Endodermal cell (in vitro differentiated cells): ENCODE results near the gene ANKEF1. TPM values are rescaled to one million over a fixed set of nuclear protein-coding genes. Genes with fewer than 3 reads are reported as not detected.
A peak's percentile ranks its signal among the peaks of the same experiment; 100 is the strongest.

Source experiments
- DNase-seq: peaks from one replicate; pipeline ENCODE4 v3.0.0-alpha.2; 2017
- H3K27ac ChIP-seq: 2 replicates; pipeline ENCODE4 v1.5.1; 2013; ENCODE audit warnings: mild to moderate bottlenecking, low read depth, low read length, moderate library complexity
- H3K27me3 ChIP-seq: 2 replicates; pipeline ENCODE4 v1.6.1; 2013; ENCODE audit warnings: mild to moderate bottlenecking, low read length, moderate library complexity; ENCODE audit not compliant: insufficient read depth, control insufficient read depth, poor library complexity, severe bottlenecking
- H3K36me3 ChIP-seq: 2 replicates; pipeline ENCODE4 v1.7.0; 2013; ENCODE audit warnings: mild to moderate bottlenecking, low read length, moderate library complexity; ENCODE audit not compliant: control insufficient read depth, insufficient read depth
- H3K4me1 ChIP-seq: one replicate; pipeline ENCODE4 v1.7.0; 2013; ENCODE audit warnings: low read length; ENCODE audit not compliant: control insufficient read depth, insufficient read depth
- H3K4me3 ChIP-seq: 2 replicates; pipeline ENCODE4 v1.5.1; 2013; ENCODE audit warnings: mild to moderate bottlenecking, low read length, moderate library complexity
- H3K9ac ChIP-seq: 2 replicates; pipeline ENCODE4 v1.6.1; 2013; ENCODE audit warnings: mild to moderate bottlenecking, low read length, moderate library complexity; ENCODE audit not compliant: poor library complexity, severe bottlenecking; ENCODE audit errors: extremely low read depth
- H3K9me3 ChIP-seq: 2 replicates; pipeline ENCODE4 v1.6.1; 2013; ENCODE audit warnings: mild to moderate bottlenecking, low read length, moderate library complexity; ENCODE audit not compliant: control insufficient read depth
- H3K27ac Mint-ChIP-seq: 2 replicates; pipeline ENCODE4 v1.8.0; 2020; ENCODE audit warnings: mixed read lengths
- H3K27me3 Mint-ChIP-seq: 2 replicates; pipeline ENCODE4 v1.8.0; 2021; ENCODE audit warnings: mild to moderate bottlenecking, mixed read lengths; ENCODE audit not compliant: insufficient read depth
- H3K36me3 Mint-ChIP-seq: 2 replicates; pipeline ENCODE4 v1.8.0; 2020; ENCODE audit warnings: low read depth, mixed read lengths
- H3K4me1 Mint-ChIP-seq: 2 replicates; pipeline ENCODE4 v1.8.0; 2020; ENCODE audit warnings: mixed read lengths
- H3K4me3 Mint-ChIP-seq: 2 replicates; pipeline ENCODE4 v1.8.0; 2020; ENCODE audit warnings: mild to moderate bottlenecking, moderate library complexity, mixed read lengths
- H3K9me3 Mint-ChIP-seq: 2 replicates; pipeline ENCODE4 v1.8.0; 2020; ENCODE audit warnings: mild to moderate bottlenecking, mixed read lengths
- CTCF ChIP-seq: fragments of 200-600 bp; sonication (generic); conservative IDR thresholded peaks from 2 replicates; pipeline ENCODE4 v1.5.0; 2021; ENCODE audit warnings: antibody characterized with exemption, mild to moderate bottlenecking
- WGBS, 2 experiments: methylation state at CpG; one replicate each; pipeline versions ENCODE4 v1.1.5 to v1.1.7; 2013; ENCODE audit warnings: missing lambda C conversion rate in 2 of 2, mixed read lengths in 1 of 2; ENCODE audit not compliant: insufficient coverage in 1 of 2, insufficient read length in 1 of 2; 5-methylcytosine and 5-hydroxymethylcytosine counted together
- total RNA-seq, 2 donors: library from RNA; stranded (reverse); fragmentation: NEBNext Ultra II Directional in 1 of 2; extraction: Animal tissue kit (Norgen Biotek cat#: 25700) in 1 of 2; gene quantifications; 2 replicates in 1 of 2; 3 replicates in 1 of 2; pipeline ENCODE4 v1.2.1, GENCODE V29; 2021

Gene ANKEF1
- total RNA-seq, 2 donors from 2014 or later, result 8.8 to 13.1 TPM

GRCh38 chr20:10002866-10003265, 31.9 kb upstream of the ANKEF1 start:
- DNase-seq, result no peak
- Mint-ChIP-seq H3K27me3 (no peaks in the 10 kb centered on the region), H3K4me1 (peaks cover 20% of the 10 kb centered on the region), H3K9me3 (no peaks in the 10 kb centered on the region), H3K36me3 (no peaks in the 10 kb centered on the region), H3K27ac (no peak overlapping the region), H3K4me3 (no peak overlapping the region)
- TF ChIP-seq CTCF, result no peak
- Histone ChIP-seq H3K36me3 (no peaks in the 10 kb centered on the region), H3K4me1 (peaks cover 6% of the 10 kb centered on the region), H3K9ac (no peak overlapping the region), H3K4me3 (no peak overlapping the region), H3K27me3 (no peaks in the 10 kb centered on the region), H3K9me3 (no peaks in the 10 kb centered on the region), H3K27ac (no peak overlapping the region)
- 100% methylated on average over 1 of the region's 1 CpG; no CpG with 5 or more reads in 1 of the 2 experiments for WGBS, 2 experiments

DNA sequence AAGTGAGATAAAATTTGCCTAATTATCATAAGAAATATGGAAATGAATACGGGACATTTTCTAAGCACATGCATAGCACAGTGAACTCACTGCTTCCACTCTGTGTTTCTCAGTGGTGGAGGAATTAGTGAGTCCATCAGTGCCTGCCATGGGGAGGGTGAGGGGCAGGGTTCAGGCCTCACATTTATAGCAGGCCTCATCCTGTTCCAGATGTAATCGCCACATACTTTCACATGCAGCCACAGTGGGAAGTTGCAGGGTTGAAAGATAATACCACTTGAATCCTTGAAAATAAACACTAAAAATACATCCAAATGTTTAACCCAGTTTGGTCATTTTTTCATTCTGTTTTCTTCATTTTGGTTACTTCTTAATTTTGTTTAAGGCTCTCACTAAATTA, 29.9 kb upstream of the ANKEF1 start:
- H3K4me3 Mint-ChIP-seq, result no peak overlapping the region
- H3K9ac ChIP-seq, result no peak overlapping the region
- no peaks in the 10 kb centered on the region for H3K9me3 ChIP-seq
- H3K27me3 Mint-ChIP-seq, result peaks cover 3% of the 10 kb centered on the region
- no peak overlapping the region for H3K27ac ChIP-seq
- H3K27ac Mint-ChIP-seq, result no peak overlapping the region
- H3K36me3 Mint-ChIP-seq, result no peaks in the 10 kb centered on the region
- H3K9me3 Mint-ChIP-seq, result no peaks in the 10 kb centered on the region
- peaks cover 10% of the 10 kb centered on the region for H3K4me1 ChIP-seq
- H3K36me3 ChIP-seq, result no peaks in the 10 kb centered on the region
- H3K27me3 ChIP-seq, result no peaks in the 10 kb centered on the region
- H3K4me1 Mint-ChIP-seq, result peaks cover 25% of the 10 kb centered on the region
- no peak for DNase-seq
- no peak overlapping the region for H3K4me3 ChIP-seq
- 73 to 80% methylated on average over 1 to 2 of the region's 2 CpGs for WGBS, 2 experiments
- no peak for TF ChIP-seq CTCF

- WGBS, 2 experiments, result 59% methylated on average over 1 of the region's 1 CpG; no CpG with 5 or more reads in 1 of the 2 experiments
- TF ChIP-seq CTCF, result no peak
- H3K9me3 ChIP-seq, result no peaks in the 10 kb centered on the region
- Mint-ChIP-seq H3K9me3 (no peaks in the 10 kb centered on the region), H3K27me3 (peaks cover 3% of the 10 kb centered on the region), H3K36me3 (no peaks in the 10 kb centered on the region), H3K4me3 (no peak overlapping the region), H3K4me1 (peaks cover 25% of the 10 kb centered on the region), H3K27ac (peak overlapping the region; percentile 10)
- no peaks in the 10 kb centered on the region for H3K36me3 ChIP-seq
- DNase-seq, result no peak
- no peak overlapping the region for H3K27ac ChIP-seq
- H3K9ac ChIP-seq, result no peak overlapping the region
- H3K4me3 ChIP-seq, result no peak overlapping the region
- no peaks in the 10 kb centered on the region for H3K27me3 ChIP-seq
- peaks cover 10% of the 10 kb centered on the region for H3K4me1 ChIP-seq
Measured at GRCh38 chr20:10005885-10006284, 28.9 kb upstream of the ANKEF1 start.
